Camera-type eye (tissue), 1 donor: ENCODE measurements around the gene GATA6. TPM values are rescaled to one million over a fixed set of nuclear protein-coding genes. Genes with fewer than 3 reads are reported as not detected.

ENCODE experiments used
- total RNA-seq: library from RNA; depleted of rRNA; stranded (reverse); fragments of >200 nt; gene quantifications from one replicate; pipeline ENCODE4 v1.2.3, GENCODE V29; 2014

GATA6 gene
- 0.88 TPM for total RNA-seq

GRCh38 chr18:22169011-22169888, at the start of gene GATA6:
Gene GATA6 (plus strand): TSS chr18:22169589. CDS start chr18:22171145, 1,556 bp downstream.

Other genes with a start within 250 kb of the GATA6 start
- not detected for gene CTAGE1, start 248.3 kb downstream of the GATA6 start, total RNA-seq